Osteoblast (primary cell): ENCODE results near the gene TMEM145. TPM values are rescaled to one million over a fixed set of nuclear protein-coding genes. Genes with fewer than 3 reads are reported as not detected.
A peak's percentile ranks its signal among the peaks of the same experiment; 100 is the strongest.

Source experiments
- DNase-seq: peaks from one replicate; pipeline ENCODE4 v3.0.0; 2011; ENCODE audit warnings: low spot score, mixed read lengths; ENCODE audit not compliant: insufficient read length; ENCODE audit errors: missing footprints
- H2AFZ ChIP-seq: 2 replicates; pipeline ENCODE4 v1.6.0; 2011; ENCODE audit warnings: mild to moderate bottlenecking, low read length
- H3K27ac ChIP-seq: 2 replicates; pipeline ENCODE4 v1.5.1; 2011; ENCODE audit warnings: mild to moderate bottlenecking, low read depth, low read length, moderate library complexity
- H3K27me3 ChIP-seq: 2 replicates; pipeline ENCODE4 v1.6.0; 2012; ENCODE audit warnings: mild to moderate bottlenecking, control low read depth, inconsistent platforms, low read length, moderate library complexity; ENCODE audit not compliant: insufficient read depth
- H3K36me3 ChIP-seq: 2 replicates; pipeline ENCODE4 v1.5.1; 2011; ENCODE audit warnings: mild to moderate bottlenecking, low read length, control low read depth, moderate library complexity; ENCODE audit not compliant: insufficient read depth
- H3K4me1 ChIP-seq: 2 replicates; pipeline ENCODE4 v1.5.1; 2011; ENCODE audit warnings: mild to moderate bottlenecking, low read length, control low read depth, moderate library complexity; ENCODE audit not compliant: insufficient read depth
- H3K4me2 ChIP-seq: 2 replicates; pipeline ENCODE4 v1.6.0; 2011; ENCODE audit warnings: mild to moderate bottlenecking, low read length; ENCODE audit not compliant: insufficient read depth
- H3K4me3 ChIP-seq: fragments of 200-600 bp; sonication (generic); 3 replicates; pipeline ENCODE4 v1.5.1; 2012; ENCODE audit warnings: mild to moderate bottlenecking, low read length, inconsistent platforms; ENCODE audit not compliant: insufficient read depth
- H3K79me2 ChIP-seq: 2 replicates; pipeline ENCODE4 v1.6.0; 2012; ENCODE audit warnings: mild to moderate bottlenecking, low read length, control low read depth, inconsistent platforms; ENCODE audit not compliant: insufficient read depth
- H3K9me3 ChIP-seq: 2 replicates; pipeline ENCODE4 v1.5.1; 2011; ENCODE audit warnings: low read depth, low read length, control low read depth
- H4K20me1 ChIP-seq: 2 replicates; pipeline ENCODE4 v1.6.0; 2012; ENCODE audit warnings: mild to moderate bottlenecking, low read length, control low read depth; ENCODE audit not compliant: insufficient read depth
- CTCF ChIP-seq: IDR thresholded peaks from 2 replicates; pipeline ENCODE4 v1.5.1; 2011; ENCODE audit warnings: mild to moderate bottlenecking, low read depth, low read length, moderate library complexity; ENCODE audit errors: extremely low read depth
- total RNA-seq: library from RNA; depleted of rRNA; stranded (reverse); fragments of >200 nt; gene quantifications from 2 replicates; pipeline ENCODE4 v1.2.3, GENCODE V29; 2012

TMEM145 gene
- total RNA-seq, 1 donor: not detected

GRCh38 chr19:42270346-42271044, 42.6 kb upstream of the TMEM145 start:
- TF ChIP-seq CTCF: no peak
- no peaks in the 10 kb centered on the region for H3K9me3 ChIP-seq
- H4K20me1 ChIP-seq: peaks cover 22% of the 10 kb centered on the region
- H3K4me2 ChIP-seq: peak overlapping the region; percentile 100
- H3K36me3 ChIP-seq: peaks cover 26% of the 10 kb centered on the region
- DNase-seq: peak; percentile 98
- no peak overlapping the region for H2AFZ ChIP-seq
- peak overlapping the region; percentile 89 for H3K4me3 ChIP-seq
- H3K4me1 ChIP-seq: peaks cover 34% of the 10 kb centered on the region
- H3K79me2 ChIP-seq: peaks cover 60% of the 10 kb centered on the region
- H3K27ac ChIP-seq: peak overlapping the region; percentile 94
- H3K27me3 ChIP-seq: no peaks in the 10 kb centered on the region

- TF ChIP-seq CTCF: no peak
- DNase-seq: peak; percentile 93
- peaks cover 26% of the 10 kb centered on the region for H4K20me1 ChIP-seq
- H3K79me2 ChIP-seq: peaks cover 63% of the 10 kb centered on the region
- H2AFZ ChIP-seq: no peak overlapping the region
- no peaks in the 10 kb centered on the region for H3K9me3 ChIP-seq
- peak overlapping the region; percentile 100 for H3K4me2 ChIP-seq
- H3K27ac ChIP-seq: peak overlapping the region; percentile 94
- H3K4me3 ChIP-seq: peak overlapping the region; percentile 89
- H3K36me3 ChIP-seq: peaks cover 30% of the 10 kb centered on the region
- H3K4me1 ChIP-seq: peaks cover 34% of the 10 kb centered on the region
- no peaks in the 10 kb centered on the region for H3K27me3 ChIP-seq
Observed at GRCh38 chr19:42271045-42271419, 42.1 kb upstream of the TMEM145 start.

GRCh38 chr19:42271861-42272534, 41.1 kb upstream of the TMEM145 start:
- H3K4me3 ChIP-seq: no peak overlapping the region
- H3K9me3 ChIP-seq: no peaks in the 10 kb centered on the region
- peaks cover 33% of the 10 kb centered on the region for H3K36me3 ChIP-seq
- TF ChIP-seq CTCF: no peak
- peaks cover 39% of the 10 kb centered on the region for H3K4me1 ChIP-seq
- H3K4me2 ChIP-seq: no peak overlapping the region
- H3K27me3 ChIP-seq: no peaks in the 10 kb centered on the region
- H4K20me1 ChIP-seq: peaks cover 35% of the 10 kb centered on the region
- H2AFZ ChIP-seq: no peak overlapping the region
- H3K27ac ChIP-seq: peak overlapping the region; percentile 94
- DNase-seq: no peak
- H3K79me2 ChIP-seq: peaks cover 73% of the 10 kb centered on the region

- TF ChIP-seq CTCF: no peak
- peaks cover 38% of the 10 kb centered on the region for H3K4me1 ChIP-seq
- H3K27ac ChIP-seq: no peak overlapping the region
- H3K27me3 ChIP-seq: no peaks in the 10 kb centered on the region
- peaks cover 77% of the 10 kb centered on the region for H3K79me2 ChIP-seq
- no peak for DNase-seq
- peaks cover 38% of the 10 kb centered on the region for H4K20me1 ChIP-seq
- H3K36me3 ChIP-seq: peaks cover 33% of the 10 kb centered on the region
- no peak overlapping the region for H2AFZ ChIP-seq
- H3K9me3 ChIP-seq: no peaks in the 10 kb centered on the region
- H3K4me2 ChIP-seq: no peak overlapping the region
- no peak overlapping the region for H3K4me3 ChIP-seq
Observed at GRCh38 chr19:42272535-42272897, 40.6 kb upstream of the TMEM145 start.
